Parathyroid adenoma (tissue), 2 donors: ENCODE results near the gene ETS1.
A peak's percentile ranks its signal among the peaks of the same experiment; 100 is the strongest.

ENCODE experiments used
- H2AFZ ChIP-seq: fragments of 300-600 bp; sonication (generic); one replicate; pipeline ENCODE4 v1.7.0; 2017; ENCODE audit warnings: antibody characterized with exemption, mild to moderate bottlenecking
- H3K27ac ChIP-seq: fragments of 300-600 bp; sonication (generic); one replicate; pipeline ENCODE4 v1.7.0; 2017
- H3K27me3 ChIP-seq: fragments of 300-600 bp; sonication (generic); one replicate; pipeline ENCODE4 v1.7.0; 2017; ENCODE audit warnings: low read length; ENCODE audit not compliant: control insufficient read depth, insufficient read depth
- H3K36me3 ChIP-seq: fragments of 300-600 bp; sonication (generic); one replicate; pipeline ENCODE4 v1.7.0; 2017; ENCODE audit warnings: low read length; ENCODE audit not compliant: control insufficient read depth, insufficient read depth
- H3K4me1 ChIP-seq: fragments of 300-600 bp; sonication (generic); one replicate; pipeline ENCODE4 v1.7.0; 2017; ENCODE audit warnings: control low read depth
- H3K4me2 ChIP-seq: fragments of 300-600 bp; sonication (generic); one replicate; pipeline ENCODE4 v1.7.0; 2017; ENCODE audit warnings: low read length
- H3K4me3 ChIP-seq: fragments of 300-600 bp; sonication (generic); one replicate; pipeline ENCODE4 v1.7.0; 2017; ENCODE audit warnings: low read depth, low read length
- H3K79me2 ChIP-seq: fragments of 300-600 bp; sonication (generic); one replicate; pipeline ENCODE4 v1.7.0; 2017; ENCODE audit warnings: control low read depth
- H3K9ac ChIP-seq: fragments of 300-600 bp; sonication (generic); one replicate; pipeline ENCODE4 v1.7.0; 2017; ENCODE audit warnings: mild to moderate bottlenecking
- H3K9me3 ChIP-seq: fragments of 300-600 bp; sonication (generic); one replicate; pipeline ENCODE4 v1.7.0; 2017; ENCODE audit warnings: low read length; ENCODE audit not compliant: control insufficient read depth
- CTCF ChIP-seq: fragments of 300-600 bp; sonication (generic); IDR thresholded peaks from one replicate; pipeline ENCODE4 v1.7.0; 2017; ENCODE audit warnings: antibody characterized with exemption, mild to moderate bottlenecking
- donor health status: primary hyperparathyroidism.

Gene ETS1

GRCh38 chr11:128627666-128628324 is 40.4 kb upstream of the ETS1 start:
- H3K36me3 ChIP-seq: no peaks in the 10 kb centered on the region
- no peak overlapping the region for H3K4me2 ChIP-seq
- no peak for TF ChIP-seq CTCF
- no peak overlapping the region for H3K4me3 ChIP-seq
- H2AFZ ChIP-seq: no peak overlapping the region
- no peaks in the 10 kb centered on the region for H3K9me3 ChIP-seq
- H3K4me1 ChIP-seq: peaks cover 3% of the 10 kb centered on the region
- H3K27me3 ChIP-seq: no peaks in the 10 kb centered on the region
- H3K79me2 ChIP-seq: no peaks in the 10 kb centered on the region
- H3K9ac ChIP-seq: no peak overlapping the region
- no peak overlapping the region for H3K27ac ChIP-seq

- Histone ChIP-seq H3K4me3 (no peak overlapping the region), H3K4me2 (no peak overlapping the region), H3K9ac (no peak overlapping the region), H3K27me3 (no peaks in the 10 kb centered on the region), H3K9me3 (no peaks in the 10 kb centered on the region), H3K27ac (peak overlapping the region; percentile 19), H3K4me1 (peaks cover 3% of the 10 kb centered on the region), H3K36me3 (no peaks in the 10 kb centered on the region), H3K79me2 (no peaks in the 10 kb centered on the region), H2AFZ (no peak overlapping the region)
- no peak for TF ChIP-seq CTCF
These were observed 39.7 kb upstream of the ETS1 start for GRCh38 chr11:128626913-128627665.

- no peaks in the 10 kb centered on the region for H3K27me3 ChIP-seq
- H3K4me1 ChIP-seq: peaks cover 3% of the 10 kb centered on the region
- no peaks in the 10 kb centered on the region for H3K9me3 ChIP-seq
- H3K27ac ChIP-seq: no peak overlapping the region
- H3K79me2 ChIP-seq: no peaks in the 10 kb centered on the region
- TF ChIP-seq CTCF: no peak
- H3K4me3 ChIP-seq: no peak overlapping the region
- H3K9ac ChIP-seq: no peak overlapping the region
- H3K36me3 ChIP-seq: no peaks in the 10 kb centered on the region
- no peak overlapping the region for H2AFZ ChIP-seq
- H3K4me2 ChIP-seq: no peak overlapping the region
These were observed 38.4 kb upstream of the ETS1 start for GRCh38 chr11:128625746-128626145.

DNA sequence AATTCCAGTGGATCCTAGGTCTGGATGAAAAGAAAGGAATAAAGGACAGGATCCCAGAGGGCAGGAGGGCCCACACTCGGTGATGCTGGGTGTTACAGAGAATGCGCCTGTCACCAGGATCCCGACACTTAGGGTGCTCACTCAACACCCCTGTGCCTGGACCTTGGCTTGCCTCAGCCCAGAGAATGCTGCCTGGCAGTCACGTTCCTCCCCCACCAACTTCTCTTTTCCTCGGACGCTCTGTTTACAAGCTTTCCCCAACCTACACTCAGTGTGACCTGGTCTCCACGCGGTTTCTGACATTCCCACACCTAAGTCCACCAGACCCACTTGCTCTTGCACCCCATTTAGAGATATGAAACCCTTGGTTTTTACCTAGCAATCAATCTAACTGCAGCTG is 38.0 kb upstream of the ETS1 start:
- H3K9ac ChIP-seq: no peak overlapping the region
- no peak for TF ChIP-seq CTCF

More for the DNA sequence above, 38.0 kb upstream of the ETS1 start:
- H3K4me1 ChIP-seq: peaks cover 3% of the 10 kb centered on the region
- no peak overlapping the region for H3K4me3 ChIP-seq
- no peaks in the 10 kb centered on the region for H3K9me3 ChIP-seq
- H2AFZ ChIP-seq: no peak overlapping the region
- no peak overlapping the region for H3K27ac ChIP-seq
- no peaks in the 10 kb centered on the region for H3K36me3 ChIP-seq
- H3K79me2 ChIP-seq: no peaks in the 10 kb centered on the region
- no peaks in the 10 kb centered on the region for H3K27me3 ChIP-seq
- H3K4me2 ChIP-seq: no peak overlapping the region
